Thoracic aorta (tissue), 2 donors: ENCODE data around the gene ASH1L. TPM values are rescaled to one million over a fixed set of nuclear protein-coding genes. Genes with fewer than 3 reads are reported as not detected.
"Not testable (repeated sequence)": the region's sequence is repeated elsewhere in the genome, so short reads cannot be mapped to it uniquely, and the experiment has no call there.

Source experiments
- ATAC-seq: fragments of 150-250 bp; one replicate; pipeline ENCODE4 v1.8.0; 2017; ENCODE audit warnings: low read depth; ENCODE audit not compliant: insufficient number of reproducible peaks, low FRiP score
- DNase-seq: peaks from one replicate; pipeline ENCODE4 v3.0.0-alpha.2; 2020; ENCODE audit warnings: low spot score
- H3K27ac ChIP-seq, 2 donors: fragments of 200-600 bp; sonication (generic); 1 replicate in 1 of 2; 2 replicates in 1 of 2; pipeline ENCODE4 v1.5.1; 2016; ENCODE audit warnings: mild to moderate bottlenecking in 2 of 2, moderate library complexity in 2 of 2
- H3K27me3 ChIP-seq: fragments of 200-600 bp; sonication (generic); replicated peaks from 2 replicates; pipeline ENCODE4 v1.6.0; 2016; ENCODE audit warnings: mild to moderate bottlenecking; ENCODE audit not compliant: insufficient read depth
- H3K36me3 ChIP-seq: fragments of 200-600 bp; sonication (generic); one replicate; pipeline ENCODE4 v1.5.1; 2016
- H3K4me1 ChIP-seq, 2 donors: fragments of 200-600 bp; sonication (generic); 1 replicate in 1 of 2; 2 replicates in 1 of 2; pipeline versions ENCODE4 v1.5.1 to v1.6.0; 2016; ENCODE audit warnings: low read depth in 2 of 2, mild to moderate bottlenecking in 1 of 2; ENCODE audit not compliant: control insufficient read depth in 1 of 2
- H3K4me3 ChIP-seq: fragments of 200-600 bp; sonication (generic); 2 replicates; pipeline ENCODE4 v1.5.1; 2016; ENCODE audit warnings: mild to moderate bottlenecking
- H3K9me3 ChIP-seq: fragments of 200-600 bp; sonication (generic); 2 replicates; pipeline ENCODE4 v1.5.1; 2016
- total RNA-seq, 2 donors: library from RNA; depleted of rRNA; stranded (reverse); fragments of >200 nt; gene quantifications; one replicate each; pipeline versions ENCODE4 v1.1.0 to v1.2.3, GENCODE V29; 2016
- TF ChIP-seq, protein P1 (sequence below): fragments of 200-600 bp; sonication (generic); IDR thresholded peaks from one replicate; pipeline ENCODE4 v1.5.1; 2019; ENCODE audit warnings: antibody characterized with exemption

The ASH1L gene
- total RNA-seq, 2 donors from 2014 or later = 52.7 to 84.2 TPM

DNA sequence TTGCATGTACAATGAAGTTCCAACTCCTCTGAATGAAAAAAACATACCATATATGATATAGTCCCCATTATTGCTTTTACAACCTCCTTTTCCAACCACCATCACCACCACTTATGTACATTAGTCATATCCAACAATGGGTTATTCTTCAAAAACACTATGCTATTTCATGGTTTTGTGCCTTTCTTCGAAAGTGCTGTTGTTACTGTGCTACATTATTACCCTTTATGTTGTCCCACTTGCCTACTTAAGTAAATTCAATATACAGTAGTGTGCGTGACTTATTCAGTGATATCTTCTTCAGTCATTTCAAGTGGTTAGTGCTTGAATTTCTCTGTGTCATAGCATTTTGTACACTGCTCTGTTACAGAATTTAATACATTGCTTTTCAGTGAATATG, 105.3 kb downstream of the ASH1L start:
- DNase-seq (no peak), ATAC-seq (no peak)
- H3K9me3 ChIP-seq = no peaks in the 10 kb centered on the region
- no peak overlapping the region for H3K27ac ChIP-seq
- H3K4me3 ChIP-seq = no peak overlapping the region
- TF ChIP-seq, protein P1, sequence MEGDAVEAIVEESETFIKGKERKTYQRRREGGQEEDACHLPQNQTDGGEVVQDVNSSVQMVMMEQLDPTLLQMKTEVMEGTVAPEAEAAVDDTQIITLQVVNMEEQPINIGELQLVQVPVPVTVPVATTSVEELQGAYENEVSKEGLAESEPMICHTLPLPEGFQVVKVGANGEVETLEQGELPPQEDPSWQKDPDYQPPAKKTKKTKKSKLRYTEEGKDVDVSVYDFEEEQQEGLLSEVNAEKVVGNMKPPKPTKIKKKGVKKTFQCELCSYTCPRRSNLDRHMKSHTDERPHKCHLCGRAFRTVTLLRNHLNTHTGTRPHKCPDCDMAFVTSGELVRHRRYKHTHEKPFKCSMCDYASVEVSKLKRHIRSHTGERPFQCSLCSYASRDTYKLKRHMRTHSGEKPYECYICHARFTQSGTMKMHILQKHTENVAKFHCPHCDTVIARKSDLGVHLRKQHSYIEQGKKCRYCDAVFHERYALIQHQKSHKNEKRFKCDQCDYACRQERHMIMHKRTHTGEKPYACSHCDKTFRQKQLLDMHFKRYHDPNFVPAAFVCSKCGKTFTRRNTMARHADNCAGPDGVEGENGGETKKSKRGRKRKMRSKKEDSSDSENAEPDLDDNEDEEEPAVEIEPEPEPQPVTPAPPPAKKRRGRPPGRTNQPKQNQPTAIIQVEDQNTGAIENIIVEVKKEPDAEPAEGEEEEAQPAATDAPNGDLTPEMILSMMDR = no peak
- no peaks in the 10 kb centered on the region for H3K36me3 ChIP-seq
- no peaks in the 10 kb centered on the region for H3K27me3 ChIP-seq
- peaks cover 13 to 16% of the 10 kb centered on the region in 2 donors for H3K4me1 ChIP-seq

DNA sequence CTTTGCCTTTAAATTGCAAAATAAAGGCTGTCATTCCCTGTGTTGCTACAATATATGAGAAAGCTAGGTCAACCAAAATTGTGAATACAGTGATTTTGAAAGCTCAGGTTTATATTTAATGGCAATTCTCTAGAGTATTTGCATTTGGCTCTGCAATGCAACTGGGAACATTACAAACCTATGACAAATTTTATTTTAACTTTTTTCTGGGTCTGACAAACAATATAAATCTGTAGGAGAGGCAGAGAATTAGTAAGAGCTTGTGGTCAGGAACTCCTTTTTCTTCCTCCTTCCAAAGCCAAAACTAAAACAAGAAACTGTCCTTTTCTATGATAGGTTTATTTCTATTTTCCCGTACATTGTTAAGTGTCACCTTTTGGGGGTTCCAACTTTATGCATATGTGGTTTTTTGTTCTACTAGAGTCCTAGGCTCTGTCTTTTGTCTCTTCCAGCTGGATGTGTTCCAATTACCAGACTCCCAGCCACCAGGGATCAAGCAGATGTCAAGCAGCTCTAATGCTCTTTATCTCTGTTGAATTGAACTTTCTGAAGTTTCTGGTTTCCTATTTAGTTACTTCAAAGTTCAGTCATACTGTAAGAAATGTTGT, 106.9 kb downstream of the ASH1L start:
- H3K27me3 ChIP-seq = no peaks in the 10 kb centered on the region
- H3K9me3 ChIP-seq = no peaks in the 10 kb centered on the region
- no peak overlapping the region for H3K4me3 ChIP-seq
- DNase-seq = no peak
- H3K27ac ChIP-seq = no peak overlapping the region
- no peaks in the 10 kb centered on the region for H3K36me3 ChIP-seq
- TF ChIP-seq, protein P1 = no peak
- H3K4me1 ChIP-seq = peaks cover 13 to 16% of the 10 kb centered on the region in 2 donors
- no peak for ATAC-seq

DNA sequence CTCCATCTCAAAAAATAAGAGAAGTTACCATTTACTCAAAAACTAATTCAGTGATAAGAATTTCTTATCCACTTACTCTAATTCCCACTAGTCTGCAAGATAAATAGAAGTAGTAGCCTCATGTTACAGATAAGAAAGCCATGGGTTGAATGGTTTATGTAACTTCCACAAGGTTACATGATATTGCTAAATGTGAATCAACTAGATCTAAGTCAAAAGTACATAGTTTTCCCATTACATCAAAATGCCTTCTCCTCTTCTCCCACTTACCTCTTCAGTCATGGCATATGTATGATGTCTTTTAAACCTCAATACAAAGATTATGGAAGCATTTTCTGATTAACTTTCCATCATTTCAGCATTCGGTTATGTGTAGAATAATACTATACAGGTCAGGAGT, 108.5 kb downstream of the ASH1L start:
- H3K27me3 ChIP-seq = no peaks in the 10 kb centered on the region
- H3K36me3 ChIP-seq = no peaks in the 10 kb centered on the region
- TF ChIP-seq, protein P1 = no peak
- no peak for ATAC-seq
- H3K27ac ChIP-seq = no peak overlapping the region
- no peaks in the 10 kb centered on the region for H3K9me3 ChIP-seq
- peaks cover 13 to 16% of the 10 kb centered on the region in 2 donors for H3K4me1 ChIP-seq
- DNase-seq = no peak
- H3K4me3 ChIP-seq = no peak overlapping the region

DNA sequence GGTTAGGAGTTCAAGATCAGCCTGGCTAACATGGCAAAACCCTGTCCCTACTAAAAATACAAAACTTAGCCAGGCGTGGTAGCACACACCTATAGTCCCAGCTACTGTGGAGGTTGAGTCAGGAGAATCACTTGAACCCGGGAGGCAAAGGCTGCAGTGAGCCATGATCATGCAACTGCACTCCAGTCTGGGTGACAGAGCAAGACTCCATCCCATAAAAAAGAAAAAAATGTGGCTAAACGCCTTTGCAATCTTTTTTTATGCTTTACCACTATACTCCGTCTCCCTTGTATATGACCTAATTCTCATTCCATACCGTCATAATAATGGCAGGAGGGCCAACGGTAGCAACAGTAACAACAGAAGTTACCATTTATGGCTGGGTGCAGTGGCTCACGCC, 109.5 kb downstream of the ASH1L start:
- H3K9me3 ChIP-seq = no peaks in the 10 kb centered on the region
- DNase-seq = no peak
- no peak overlapping the region for H3K27ac ChIP-seq
- no peaks in the 10 kb centered on the region for H3K36me3 ChIP-seq
- H3K27me3 ChIP-seq = no peaks in the 10 kb centered on the region
- peaks cover 13 to 16% of the 10 kb centered on the region in 2 donors for H3K4me1 ChIP-seq
- TF ChIP-seq, protein P1 = no peak
- no peak for ATAC-seq
- no peak overlapping the region for H3K4me3 ChIP-seq

DNA sequence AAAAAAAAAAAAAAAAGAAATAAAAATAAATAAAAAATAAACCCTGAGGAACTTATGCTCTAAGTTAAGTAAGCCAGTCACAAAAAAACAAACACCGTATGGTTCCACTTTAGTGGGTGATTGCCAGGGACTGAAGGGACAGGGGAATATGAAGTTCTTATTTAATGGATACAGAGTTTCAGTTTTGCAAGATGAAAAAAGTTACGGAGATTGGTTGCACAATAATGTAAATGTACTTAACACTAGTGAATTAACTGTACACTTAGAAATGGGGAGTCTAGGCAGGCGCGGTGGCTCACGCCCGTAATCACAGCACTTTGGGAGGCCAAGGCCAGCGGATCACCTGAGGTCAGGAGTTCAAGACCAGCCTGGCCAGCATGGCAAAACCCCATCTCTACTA, 111.4 kb downstream of the ASH1L start:
- H3K9me3 ChIP-seq = no peaks in the 10 kb centered on the region
- no peaks in the 10 kb centered on the region for H3K36me3 ChIP-seq
- no peak overlapping the region for H3K27ac ChIP-seq
- DNase-seq = no peak
- ATAC-seq = no peak
- TF ChIP-seq, protein P1 = no peak
- H3K4me3 ChIP-seq = no peak overlapping the region
- H3K27me3 ChIP-seq = no peaks in the 10 kb centered on the region
- peaks cover 12 to 14% of the 10 kb centered on the region in 2 donors for H3K4me1 ChIP-seq

DNA sequence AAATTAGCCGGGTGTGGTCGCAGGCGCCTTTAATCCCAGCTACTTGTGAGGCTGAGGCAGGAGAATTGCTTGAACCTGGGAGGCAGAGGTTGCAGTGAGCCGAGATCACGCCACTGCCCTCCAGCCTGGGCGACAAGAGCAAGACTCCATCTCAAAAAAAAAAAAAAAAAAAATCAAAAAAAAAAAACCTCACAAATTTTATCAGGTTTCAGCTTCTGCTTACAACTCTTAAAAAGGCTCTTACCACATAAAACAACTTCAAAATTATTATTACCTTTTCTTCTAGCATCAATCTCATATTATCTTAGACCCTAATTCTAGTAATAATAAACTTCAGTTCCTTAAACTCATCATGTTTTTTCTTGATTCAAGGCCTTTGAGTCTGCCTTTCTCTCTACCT, 120.2 kb downstream of the ASH1L start:
- H3K4me3 ChIP-seq, H3K4me1 ChIP-seq, ATAC-seq, DNase-seq, H3K27me3 ChIP-seq, H3K27ac ChIP-seq, H3K9me3 ChIP-seq: not testable (repeated sequence)
- peaks cover 13% of the 10 kb centered on the region for H3K36me3 ChIP-seq
